Stimulated activated CD4-positive, alpha-beta T cell treated with anti-CD3 and anti-CD28 coated beads, Interleukin-4, amount 100 ng/mL, for 24 hours (primary cell): Measurements from ENCODE around the gene SMAD2.

Experiments
- DNase-seq: peaks from one replicate; pipeline ENCODE4 v3.0.0-alpha.2; 2020

SMAD2 gene

DNA sequence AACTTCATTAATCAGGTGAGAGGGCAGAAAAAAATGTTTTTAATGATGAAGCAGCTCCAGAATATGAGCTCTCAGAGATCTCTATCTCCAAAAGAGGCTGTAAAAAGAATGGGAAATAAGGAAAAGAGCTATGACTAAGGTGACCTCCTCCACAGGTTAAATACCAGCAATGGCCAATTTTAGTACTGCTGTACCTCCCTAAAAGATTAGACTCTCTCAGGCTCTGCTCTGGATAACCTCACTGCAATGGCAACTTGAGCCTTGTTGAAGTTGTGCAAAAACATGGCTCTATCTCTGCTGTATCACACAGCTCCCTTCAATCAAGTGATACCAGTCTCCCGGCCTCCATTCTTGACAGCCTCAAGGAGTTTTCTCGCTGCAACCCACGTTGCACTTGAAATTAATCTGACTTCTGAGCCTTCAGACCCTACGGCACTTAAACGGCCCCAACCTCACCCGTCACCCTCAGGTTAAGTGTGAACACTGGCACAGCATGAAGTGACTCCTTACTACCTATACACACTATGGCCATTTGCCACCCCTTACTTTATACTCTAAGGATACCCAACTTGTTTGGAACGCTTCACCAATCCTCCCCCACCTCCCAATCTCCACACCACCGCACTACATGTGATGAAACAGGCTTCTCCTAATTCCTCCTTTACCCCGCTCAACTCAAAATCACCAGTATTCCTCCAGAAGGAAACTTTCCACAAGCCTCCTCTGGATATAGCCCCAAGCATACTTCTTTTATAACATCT lies 36.3 kb downstream of the SMAD2 start:
- no peak for DNase-seq

DNA sequence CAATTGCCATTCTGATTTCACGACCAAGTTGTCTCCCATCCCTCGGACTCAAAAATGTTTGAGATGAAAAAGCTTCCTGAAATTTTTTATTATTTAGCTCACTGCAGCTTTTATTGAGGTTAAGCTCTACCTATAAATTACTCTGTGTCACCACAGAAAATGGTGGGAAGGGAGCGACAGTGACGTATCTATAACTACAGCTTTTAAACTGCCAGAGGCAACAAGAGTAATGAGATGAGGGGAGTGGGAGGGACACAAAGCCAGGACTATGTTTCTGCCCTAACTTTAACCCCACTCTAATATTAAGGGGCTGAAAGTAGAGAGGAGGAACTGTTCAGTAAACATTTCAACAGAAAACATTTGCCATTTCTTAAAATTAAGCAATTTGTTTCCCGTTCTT lies 37.4 kb downstream of the SMAD2 start:
- DNase-seq = no peak

DNA sequence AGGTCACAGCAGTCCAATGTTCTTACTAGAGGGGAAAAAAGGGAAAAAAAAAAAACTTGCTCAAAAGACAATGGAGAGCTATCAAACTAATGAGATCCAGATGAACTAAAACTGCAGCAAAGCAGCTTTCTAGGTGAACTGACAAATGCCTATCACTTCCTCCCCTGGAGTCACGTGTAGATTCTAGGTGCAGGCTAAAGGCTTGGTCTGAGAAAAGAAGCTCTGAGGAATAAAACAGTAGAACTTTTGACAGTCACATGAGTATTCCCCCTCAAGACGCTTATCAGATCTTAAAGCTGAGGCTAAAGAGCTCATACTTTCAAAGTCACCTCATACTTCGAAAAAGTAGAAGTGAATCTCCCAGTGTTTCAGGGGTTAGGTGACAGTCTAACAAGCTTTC lies 42.3 kb downstream of the SMAD2 start:
- no peak for DNase-seq

DNA sequence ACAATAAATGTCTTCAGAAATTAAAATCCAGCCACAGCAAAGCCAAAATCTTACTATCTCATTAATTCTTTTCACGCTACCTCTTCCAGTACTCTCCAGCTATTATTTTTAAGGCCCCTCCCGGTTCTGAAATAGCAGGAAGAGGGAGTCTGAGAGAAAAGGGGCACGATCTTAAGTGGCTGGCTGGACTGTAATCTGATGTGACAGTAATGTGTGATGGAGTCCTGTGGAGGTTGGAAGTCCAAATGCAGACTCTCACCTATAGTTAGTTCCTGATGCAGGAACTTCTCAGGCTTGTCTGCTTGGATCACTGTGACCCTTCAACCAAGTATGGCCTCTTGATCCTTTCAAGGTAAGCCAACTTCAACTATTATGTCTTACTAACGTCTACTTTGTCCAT lies 43.2 kb downstream of the SMAD2 start:
- DNase-seq = no peak

DNA sequence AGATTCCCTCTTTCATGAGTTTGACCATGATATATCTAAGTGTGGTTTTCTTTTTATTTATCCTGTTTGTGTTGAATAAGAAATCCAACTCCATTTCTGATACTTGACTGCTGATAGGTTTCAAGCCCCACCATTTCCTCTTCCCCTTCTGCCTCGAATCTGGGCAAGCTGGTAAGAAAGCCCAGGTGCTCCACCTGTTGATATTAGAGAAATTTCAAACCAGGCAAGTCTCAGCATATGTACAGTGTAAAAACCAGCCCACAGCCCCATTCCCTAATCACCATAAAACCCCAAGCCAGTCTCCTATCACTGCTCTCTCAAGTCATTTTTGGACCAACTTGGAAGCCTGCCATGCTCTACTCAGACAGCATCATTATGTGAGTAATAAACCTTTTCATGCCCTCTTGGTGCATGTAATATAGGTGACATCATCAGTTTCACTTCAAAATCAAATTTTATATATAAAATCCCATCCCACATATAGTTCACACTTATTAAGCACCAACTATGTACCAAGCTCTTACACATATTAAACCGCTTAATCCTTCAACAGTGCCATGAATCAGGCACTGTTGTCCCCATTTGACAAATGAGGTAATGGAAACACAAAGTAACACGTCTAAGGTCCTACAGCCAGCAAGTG lies 46.6 kb downstream of the SMAD2 start:
- peak; percentile 57 for DNase-seq

DNA sequence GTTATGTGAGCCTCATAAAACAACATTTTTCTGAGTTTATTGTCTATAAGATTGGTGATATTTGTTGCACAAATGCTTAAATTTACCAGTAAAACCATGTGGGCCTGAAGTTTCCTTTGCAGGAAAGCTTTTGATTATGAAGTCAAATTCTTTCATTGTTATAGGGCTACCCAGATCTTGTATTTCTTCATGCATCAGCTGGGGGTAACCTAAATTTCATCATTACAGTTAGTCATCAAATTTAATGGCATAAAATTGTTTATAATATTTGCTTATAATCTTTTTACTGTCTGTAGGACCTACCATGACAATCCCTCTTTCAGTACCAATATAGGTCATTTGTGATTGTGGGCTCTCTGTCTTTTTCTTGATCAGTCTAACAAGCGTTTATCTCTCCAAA lies 47.8 kb downstream of the SMAD2 start:
- no peak for DNase-seq

DNA sequence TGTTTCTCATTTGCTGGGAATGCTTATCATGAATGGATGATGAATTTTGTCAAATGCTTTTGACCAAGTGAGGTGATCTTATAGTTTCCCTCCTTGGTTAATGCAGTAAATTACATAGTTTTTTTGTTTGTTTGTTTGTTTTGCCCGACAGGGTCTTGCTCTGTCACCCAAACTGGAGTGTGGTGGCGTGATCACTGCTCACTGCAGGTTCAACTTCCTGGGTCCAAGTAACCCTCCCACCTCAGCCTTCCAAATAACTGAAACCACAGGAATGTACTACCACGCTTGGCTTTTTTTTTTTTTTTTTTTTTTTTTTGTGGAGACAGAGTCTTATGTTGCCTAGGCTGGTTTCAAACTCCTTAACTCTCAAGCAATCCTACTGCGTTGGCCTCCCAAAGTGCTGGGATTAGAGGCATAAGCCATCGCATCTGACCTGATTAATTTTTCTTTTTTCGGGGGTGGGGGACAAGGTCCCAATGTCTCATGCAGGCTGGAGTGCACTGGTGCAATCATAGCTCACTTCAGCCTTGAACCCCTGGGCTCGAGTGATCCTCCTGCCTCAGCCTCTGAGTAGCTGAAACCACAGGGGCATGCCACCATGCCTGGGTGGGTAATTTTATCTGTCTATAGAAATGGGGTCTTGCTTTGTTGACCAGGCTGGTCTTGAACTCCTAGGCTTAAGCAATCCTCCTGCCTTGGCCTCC lies 48.6 kb downstream of the SMAD2 start:
- no peak for DNase-seq

DNA sequence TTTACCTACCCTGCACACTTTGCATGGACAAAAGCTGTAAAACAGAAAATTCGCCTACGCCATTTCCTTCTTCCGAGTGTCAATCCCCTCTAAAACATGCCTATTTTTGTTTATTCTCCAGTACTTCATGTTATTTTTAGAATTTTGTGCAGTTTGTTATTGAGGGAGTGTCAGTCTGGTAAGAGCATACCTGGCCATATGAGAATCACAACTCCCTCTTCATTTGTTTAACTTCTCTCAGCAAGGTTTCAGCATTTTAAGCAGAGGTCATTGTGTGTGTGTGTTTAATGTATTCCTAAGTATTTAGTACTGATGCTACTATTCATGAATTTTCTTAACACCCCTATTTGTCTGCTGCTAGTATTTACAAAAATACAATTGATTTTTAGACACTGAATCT lies 49.4 kb downstream of the SMAD2 start:
- no peak for DNase-seq

DNA sequence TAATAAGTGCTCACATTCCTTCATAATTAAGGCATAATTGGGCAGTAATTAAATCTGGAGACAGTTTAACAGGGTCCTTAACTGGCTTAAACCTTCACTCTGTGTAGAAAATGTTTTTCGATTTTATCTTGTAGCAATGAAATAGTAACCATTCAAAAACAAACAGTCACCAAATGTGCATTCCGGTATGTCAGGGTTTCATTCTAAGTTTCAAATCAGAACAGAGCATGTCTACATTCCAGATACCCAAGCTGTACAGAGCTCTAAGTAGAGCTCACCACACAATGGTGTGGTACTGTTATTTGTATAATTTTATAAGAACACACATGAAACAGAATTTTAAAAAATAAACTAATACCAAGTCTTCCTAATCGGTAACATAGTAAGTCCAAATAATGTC lies 52.6 kb downstream of the SMAD2 start:
- DNase-seq = no peak

DNA sequence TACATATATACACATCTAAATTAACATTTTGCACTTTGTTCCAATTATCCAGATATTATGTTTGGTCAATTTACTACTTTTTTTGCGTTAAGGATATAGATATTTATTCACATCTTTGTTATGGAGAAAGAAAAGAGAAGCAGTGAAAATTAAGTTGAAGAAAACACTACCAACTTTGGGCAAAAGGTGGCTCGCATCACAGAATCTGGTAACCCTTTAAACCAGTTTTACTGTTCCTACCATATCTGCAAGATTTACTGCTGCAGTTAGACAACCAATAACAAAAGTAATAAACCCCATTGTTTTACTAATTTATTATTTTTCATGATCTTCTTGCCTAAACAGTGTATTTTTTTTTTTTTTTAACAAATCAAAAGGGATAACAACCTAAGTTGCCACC lies 53.6 kb downstream of the SMAD2 start:
- DNase-seq = no peak

DNA sequence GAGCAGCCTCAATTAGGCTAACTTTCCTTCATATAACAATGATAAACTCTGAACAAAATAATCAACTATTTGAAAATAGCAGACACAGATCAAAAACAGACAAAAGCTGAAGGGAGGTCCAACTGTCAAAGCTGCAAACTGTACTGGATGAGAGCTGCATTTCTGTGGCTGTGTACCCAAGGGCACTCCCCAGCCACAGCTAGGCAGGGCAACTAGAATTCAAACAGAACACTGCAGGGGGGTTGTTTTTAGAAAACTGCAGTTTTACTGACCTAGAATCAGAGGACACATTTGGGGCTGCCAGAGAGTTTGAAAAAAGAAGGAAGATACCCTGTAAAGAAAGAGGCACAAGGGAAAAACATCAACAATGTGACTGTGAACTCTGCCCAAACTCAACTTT lies 56.8 kb downstream of the SMAD2 start:
- no peak for DNase-seq

DNA sequence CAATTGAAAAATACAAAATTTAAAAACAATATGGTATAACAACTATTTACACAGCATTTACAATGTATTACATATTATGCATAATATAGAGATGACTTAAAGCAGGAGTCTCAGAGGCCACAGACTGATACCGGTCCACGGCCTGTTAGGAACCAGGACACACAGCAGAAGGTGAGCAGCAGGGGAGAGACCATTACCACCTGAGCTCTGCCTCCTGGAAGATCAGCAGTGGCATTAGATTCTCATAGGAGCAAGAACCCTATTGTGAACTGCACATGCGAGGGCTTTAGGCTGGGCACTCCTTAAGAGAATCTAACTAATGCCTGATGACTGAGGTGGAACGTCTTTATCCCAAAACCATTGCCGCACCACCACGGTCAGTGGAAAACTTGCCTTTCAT lies 58.0 kb downstream of the SMAD2 start:
- no peak for DNase-seq

DNA sequence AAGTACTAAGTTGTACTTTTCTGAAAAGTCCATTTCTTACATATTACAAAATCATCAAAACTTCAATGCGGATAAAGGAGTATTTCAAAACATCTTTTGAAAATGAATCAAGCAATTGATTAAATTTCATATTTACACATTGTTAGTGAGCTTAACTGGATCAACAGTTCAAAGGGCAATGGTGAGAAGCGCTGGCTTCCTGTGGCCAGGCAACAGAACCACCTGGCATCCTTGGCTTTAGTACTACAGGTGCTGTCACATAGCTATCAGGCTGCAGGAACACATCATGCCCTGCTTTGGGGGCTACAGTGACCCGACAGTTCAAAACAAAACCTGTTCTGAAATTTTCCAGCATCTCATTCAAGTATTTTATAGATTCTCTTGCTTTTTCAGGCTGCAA lies 59.2 kb downstream of the SMAD2 start:
- no peak for DNase-seq

DNA sequence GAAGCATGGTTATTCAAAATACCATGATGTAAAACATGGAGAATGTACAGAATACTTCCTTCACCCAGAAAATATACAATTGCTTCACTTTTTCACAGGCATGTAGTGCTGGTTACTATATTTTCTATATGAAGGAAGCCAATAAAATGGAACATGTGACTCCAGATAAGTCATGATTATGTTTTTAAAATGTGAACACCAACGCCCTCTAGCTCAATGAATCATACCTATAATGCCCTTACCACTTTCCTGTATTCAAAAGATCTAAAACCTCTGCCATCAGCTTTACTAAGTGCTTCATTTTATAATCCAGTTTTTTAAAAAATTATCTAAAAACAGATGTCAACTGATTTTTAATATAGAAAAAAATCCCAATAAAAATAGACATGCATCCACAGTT lies 59.9 kb downstream of the SMAD2 start:
- no peak for DNase-seq

DNA sequence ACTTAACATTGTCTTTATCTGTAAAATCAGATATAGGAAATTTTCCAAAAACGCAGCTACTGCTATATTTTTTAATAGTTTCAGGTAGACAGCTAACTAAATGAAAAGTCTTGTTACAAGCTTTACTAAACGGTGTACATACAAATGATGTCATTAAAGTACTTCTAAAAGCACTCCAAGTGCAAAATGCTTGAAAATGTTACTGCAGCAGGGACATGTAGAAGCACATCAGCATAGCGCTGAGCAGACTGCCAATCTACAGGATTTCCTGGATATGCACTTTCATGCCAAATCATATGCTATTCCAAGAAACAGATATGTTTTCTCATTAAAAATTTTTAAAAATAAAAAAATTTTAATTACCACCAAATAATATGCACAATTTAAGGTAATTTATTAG lies 61.7 kb downstream of the SMAD2 start:
- no peak for DNase-seq

DNA sequence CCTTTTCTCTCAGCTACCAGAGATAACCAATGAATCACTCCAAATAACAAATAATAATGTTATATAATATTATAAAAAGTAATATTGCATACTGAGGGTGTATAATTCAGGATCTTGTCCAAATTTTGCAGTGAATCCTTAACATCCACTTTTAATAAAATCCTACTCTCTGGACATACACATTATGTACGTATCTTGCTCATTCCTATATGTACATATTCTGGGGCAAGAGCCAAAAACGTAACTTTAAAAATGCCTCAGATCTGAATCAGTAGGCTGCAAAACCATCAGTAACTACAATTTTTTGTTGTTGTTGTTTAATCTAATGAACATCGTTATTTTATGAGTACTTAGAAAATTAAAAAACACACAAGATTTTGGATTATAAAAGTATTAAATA lies 65.3 kb downstream of the SMAD2 start:
- no peak for DNase-seq

DNA sequence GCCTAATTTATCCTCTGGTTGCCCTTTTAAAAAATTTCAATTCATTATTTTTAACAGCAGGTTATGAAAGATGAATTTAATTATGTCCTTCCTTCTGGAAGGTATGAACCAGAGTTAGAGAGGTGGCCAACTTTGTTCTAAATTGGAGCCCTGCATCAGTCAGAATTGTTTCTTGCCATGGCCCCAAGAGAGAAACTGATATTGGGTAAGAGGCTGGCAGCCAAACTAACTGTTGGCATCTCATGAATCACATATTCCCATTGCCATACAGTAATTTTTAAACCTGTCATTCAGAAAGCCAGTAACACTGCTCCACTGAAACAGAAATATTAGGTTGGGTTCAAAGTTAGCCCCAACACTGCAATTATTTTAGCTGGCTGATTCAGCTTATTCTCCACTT lies 67.4 kb downstream of the SMAD2 start:
- no peak for DNase-seq

DNA sequence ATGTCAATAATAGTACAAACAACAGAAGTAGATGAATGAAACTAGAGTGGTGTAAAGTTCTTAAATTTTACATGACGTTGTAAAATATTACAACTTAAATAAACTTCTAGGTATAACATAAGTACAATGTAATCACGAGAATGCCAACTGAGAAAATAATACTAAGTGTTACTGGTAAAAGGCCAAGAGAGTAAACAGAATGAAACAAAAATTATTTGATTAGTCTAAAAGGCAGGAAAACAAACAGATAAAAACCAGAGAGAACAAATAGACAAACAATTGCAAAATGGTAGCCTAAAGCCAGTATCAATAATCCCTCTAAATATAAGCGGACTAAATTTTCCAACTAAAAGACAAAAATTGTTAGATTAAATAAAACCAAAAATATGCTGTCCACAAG lies 71.9 kb downstream of the SMAD2 start:
- DNase-seq = no peak

DNA sequence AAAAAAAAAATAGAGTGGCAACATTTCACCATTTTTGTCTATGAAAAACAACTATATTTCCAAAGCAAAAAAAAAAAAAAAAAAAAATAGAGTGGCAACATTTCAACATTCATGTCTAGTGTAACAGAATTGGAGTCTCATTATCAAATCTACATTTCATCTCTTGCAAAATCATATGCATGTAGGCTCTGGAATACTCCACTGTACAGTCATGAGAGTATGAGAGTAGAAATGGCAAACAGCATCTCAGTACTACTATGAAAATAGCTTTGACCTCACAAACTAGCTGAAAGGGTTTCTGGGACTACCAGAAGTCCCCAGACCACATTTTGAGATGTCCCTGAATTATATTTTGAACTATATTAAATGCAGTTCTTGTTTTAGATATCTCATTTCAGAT lies 82.8 kb downstream of the SMAD2 start:
- no peak for DNase-seq

DNA sequence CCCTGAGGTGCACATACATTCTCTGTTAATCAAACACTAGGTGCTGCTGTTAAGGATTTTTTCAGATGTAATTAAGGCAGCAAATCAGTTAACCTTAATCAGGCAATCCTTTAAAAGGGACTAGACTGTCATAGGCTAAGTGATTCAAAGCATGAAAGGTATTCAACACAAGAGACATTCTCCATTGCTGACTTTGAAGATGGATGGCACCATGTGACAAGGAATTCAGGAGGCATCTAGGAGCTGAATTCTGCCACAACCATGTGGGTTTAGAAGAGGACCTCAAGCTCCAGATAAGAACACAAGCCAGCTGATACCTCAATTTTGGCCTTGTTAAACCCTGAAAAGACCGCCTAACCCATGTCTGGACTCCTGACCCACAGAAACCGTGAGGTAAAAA lies 84.0 kb downstream of the SMAD2 start:
- DNase-seq = no peak

DNA sequence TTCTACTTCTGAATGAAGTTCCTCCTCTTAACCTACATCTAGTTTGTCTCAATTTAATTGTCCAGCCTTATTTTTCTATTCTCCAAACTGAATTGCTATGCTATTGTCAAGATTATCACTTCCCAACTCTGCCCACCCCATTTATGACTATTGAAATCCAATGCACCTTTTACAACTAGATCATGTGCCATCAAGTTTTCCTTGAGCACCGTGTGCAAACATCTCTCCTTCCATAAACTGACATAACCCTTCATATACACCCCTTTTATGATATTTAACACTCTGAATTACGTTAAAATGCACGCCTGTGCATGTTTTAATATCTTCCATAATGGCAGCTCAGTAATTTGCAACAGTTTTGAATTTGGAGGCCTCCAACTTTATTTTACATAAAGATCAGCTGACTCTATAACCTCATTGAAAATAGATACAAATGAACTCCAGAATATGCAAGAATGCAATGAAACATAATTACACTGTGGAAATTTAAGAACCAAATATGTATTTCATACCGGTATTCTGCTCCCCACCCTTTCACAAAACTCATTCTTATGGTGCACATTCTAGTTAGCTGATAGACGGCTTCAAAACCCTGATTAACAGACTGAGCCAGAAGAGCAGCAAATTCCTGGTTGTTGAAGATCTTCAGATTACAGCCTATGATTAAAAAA lies 85.5 kb downstream of the SMAD2 start:
- no peak for DNase-seq

DNA sequence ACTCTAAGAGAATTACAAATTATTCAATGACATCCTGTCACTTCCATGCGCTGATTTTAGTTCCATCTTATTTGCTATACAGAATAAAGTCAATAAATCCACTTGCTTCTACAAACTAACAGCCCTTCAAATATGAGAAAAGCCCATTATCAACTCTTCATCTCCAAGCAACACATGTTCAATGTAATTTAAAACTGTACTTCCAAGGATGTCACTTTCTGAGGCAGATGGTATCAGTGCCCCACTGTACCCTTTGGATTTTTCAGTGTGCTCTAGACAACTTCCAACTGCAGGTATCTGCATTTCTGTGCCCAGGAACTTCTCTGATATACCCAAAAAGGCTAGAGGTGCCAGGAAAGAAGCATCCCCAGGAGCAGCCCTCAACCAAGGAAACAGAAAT lies 87.6 kb downstream of the SMAD2 start:
- DNase-seq = no peak

DNA sequence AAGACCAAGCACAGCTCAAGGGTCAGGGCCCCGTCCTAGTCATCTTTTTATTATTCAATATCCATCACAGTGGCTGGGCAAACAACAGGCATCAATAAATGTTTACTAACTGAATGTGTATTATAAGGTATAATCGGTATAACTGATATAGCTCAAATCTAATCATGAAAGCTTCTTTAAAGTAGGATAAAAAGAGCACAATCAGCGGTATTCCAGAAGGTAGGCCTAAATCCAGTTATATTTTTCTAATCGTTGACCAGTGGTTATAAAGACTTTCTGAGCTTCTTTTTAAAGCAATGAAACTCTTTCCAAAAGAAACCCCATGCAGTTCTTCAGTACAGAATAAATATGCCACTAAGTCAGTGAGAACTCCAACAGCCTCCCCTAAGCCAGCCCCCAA lies 92.1 kb downstream of the SMAD2 start:
- DNase-seq = no peak

DNA sequence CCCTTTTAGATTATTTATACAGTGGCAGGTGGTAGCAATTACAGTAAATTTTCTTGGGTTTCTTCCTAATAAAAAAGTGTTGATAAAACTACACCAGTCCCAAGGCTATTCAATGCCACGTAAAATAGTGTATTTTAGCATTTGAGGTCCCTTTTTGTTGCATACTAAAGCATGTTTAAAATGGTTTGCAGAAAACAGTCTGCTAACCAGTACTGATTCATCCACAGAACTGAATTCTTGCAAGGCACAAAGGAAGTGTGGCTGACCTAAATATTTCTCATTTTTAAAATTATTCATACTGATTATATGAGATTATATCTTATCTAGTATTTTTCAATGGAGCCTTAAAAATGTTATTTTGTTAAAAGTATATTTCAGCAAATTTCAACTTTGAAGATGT lies 98.1 kb downstream of the SMAD2 start:
- no peak for DNase-seq
